HG02852 (cell line): ENCODE results near the gene NAA10.

Experiments
- ATAC-seq: cut with Tn5 transposase; IDR thresholded peaks from one replicate; pipeline ENCODE4 v1.9.1; 2021; ENCODE audit warnings: mild to moderate bottlenecking, moderate library complexity; ENCODE audit not compliant: unreplicated experiment

The NAA10 gene

DNA sequence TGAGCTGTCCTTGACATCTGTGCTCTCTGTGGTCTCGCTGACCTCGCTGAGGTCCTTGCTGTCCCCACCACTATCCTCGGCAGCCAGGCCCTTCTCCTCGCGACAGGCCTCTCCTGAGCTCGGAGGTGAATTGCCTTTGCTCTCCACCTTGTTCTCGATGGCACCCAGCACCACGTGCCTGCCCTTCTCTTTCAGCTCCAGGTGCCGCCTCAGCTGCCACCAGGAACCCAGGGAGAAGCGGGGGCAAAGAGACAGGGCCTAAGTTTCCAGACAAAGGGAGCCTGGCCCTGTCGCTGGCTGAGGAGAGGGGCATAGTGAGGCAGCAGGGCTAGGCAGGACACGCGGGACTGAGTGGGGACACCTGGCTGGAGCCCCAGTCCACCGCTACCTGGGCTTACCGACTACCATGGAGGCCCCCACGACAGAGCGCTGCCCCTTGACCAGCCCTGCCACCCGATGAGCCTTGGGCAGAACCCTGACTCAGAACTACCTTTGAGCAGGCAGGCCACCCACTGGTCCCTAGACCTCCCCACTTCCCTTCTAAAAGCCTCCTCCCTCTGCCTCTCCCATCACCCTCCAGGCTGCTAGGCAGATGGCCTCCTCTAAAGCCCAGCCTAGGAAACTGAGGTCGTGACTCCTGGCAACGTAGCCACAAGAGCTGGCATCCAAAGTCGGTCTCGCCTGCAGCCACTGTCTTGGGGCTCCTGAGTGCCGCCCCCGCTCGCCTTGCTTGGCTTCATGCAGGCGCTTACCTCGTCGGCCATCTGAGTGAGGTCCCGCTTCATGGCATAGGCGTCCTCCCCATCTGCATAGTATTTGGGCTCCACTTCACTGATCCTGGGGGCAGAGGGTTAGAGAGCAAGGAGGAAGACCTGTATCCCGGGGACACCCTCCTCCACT lies 4.6 kb downstream of the NAA10 start:
- no peak for ATAC-seq

- ATAC-seq, result no peak
Measured at GRCh38 chrX:153929576-153929975, 5.3 kb downstream of the NAA10 start.

- no peak for ATAC-seq
Measured at GRCh38 chrX:153928846-153929245, 6.0 kb downstream of the NAA10 start.

GRCh38 chrX:153927922-153928760 lies 6.7 kb downstream of the NAA10 start:
- ATAC-seq, result peak; percentile 73

DNA sequence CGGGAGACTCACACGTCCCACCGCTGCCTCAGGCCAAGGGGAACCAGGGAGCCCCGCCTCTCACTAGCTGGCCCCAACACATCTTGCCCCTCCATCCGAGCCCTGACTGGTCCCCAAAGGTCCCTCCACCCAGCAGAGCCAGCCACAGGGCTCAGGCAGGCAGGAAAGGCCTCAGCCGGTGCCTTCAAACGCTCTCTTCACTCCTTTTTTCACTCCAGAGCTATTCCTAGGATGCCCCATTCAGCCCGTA lies 7.2 kb downstream of the NAA10 start:
- ATAC-seq, result no peak

DNA sequence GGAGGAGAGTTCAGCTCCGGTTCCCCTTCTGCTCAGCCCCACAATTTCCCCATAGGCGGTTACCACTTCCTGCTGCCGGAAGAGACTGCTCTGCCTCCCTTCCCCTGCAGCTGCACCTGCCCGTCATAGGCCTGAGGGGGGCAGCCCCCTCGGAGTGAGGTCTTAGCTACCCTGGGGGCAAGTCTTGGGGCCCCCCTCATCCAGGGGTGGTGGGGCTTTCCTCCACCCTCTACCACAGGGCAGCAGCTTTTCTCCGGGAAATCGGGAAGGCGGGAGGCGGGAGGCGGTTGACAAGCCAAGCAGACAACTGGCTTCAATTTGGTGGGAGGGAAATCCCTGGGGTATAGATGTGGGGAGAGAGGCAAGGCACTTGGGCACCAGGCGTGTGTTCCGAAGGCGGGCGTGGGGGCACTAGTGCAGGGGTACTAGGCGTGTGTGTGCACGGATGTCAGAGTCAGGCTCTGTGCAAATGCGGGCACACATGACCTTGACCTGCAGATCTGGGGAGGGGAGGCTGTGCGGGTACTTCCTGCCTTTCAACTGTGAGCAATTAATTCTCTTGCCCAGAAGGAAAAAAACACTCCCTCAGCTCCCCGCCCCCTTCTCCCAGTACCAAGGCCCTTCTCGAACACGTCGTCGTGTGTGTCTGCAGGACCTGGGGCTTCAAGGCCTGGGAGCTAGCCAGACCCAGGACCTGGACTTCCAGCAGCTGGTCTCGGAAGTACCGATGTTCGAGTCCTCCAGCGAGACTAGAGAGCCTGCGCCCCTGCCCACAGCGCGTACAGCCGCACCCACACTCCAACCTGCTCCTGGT lies 7.8 kb downstream of the NAA10 start:
- peak; percentile 49 for ATAC-seq

DNA sequence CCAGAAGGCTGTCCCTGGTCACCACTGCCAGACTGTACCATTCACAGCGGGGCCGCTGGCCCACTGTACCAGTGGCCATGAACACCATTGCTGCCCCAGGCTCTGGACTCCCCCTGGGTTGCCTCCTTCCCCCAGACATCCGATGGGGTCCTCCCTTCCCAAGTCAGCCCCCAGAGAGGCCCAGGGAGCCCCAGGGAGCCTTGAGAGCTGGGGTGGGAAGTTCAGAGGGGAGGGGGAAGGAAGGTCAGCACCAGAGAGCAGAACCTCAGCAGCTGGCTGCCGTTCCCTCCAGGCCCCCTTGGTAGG lies 8.3 kb downstream of the NAA10 start:
- ATAC-seq, result no peak

DNA sequence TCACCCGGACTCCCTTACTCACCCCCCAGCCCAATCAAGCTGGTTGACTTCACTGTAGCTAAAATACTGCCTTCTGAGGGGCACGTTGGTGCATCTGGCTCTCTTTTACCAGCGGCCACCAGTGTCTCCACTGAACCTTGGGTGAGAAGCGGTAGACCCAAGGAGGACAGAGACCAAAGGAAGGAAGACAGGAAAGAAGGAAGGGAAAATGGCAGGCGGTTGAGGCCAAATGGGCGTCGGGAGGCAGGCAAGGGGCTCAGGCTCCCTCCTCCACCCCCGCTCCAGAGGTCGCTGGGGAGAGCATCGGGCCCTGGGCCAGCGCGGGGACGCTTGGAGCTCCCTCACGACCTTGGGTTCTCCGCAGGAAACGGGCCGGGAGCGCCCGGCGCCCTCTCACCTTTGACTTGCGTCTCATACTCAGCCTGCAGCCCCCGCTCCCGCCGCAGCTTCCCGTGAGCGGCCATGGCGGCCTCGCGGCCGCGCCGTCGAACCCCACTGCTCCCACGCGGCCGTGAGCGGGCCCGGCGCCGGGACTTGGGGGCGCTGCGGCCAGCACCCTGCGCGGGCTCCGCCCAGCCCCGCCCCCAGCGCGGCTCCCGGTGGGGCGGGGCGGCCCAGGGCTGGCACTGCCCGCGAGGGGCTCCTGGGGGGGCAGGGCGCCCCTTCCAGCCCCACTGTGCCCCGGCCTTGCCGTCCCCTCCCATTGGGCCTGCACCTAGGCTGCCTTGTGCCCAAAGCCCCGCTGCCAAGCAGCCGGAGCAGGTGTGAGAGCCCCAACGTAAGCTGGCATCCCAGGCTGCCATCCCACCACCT lies 8.9 kb downstream of the NAA10 start, which contains the start of gene ARHGAP4:
ARHGAP4 (minus strand) TSS at position 526 of the 813 bp plus-strand sequence; CDS start at position 464, 62 bp downstream.
- no peak for ATAC-seq

- no peak for ATAC-seq
Measured at GRCh38 chrX:153925387-153925738, 9.5 kb downstream of the NAA10 start.

- no peak for ATAC-seq
Measured at GRCh38 chrX:153924149-153924861, 10.5 kb downstream of the NAA10 start.

DNA sequence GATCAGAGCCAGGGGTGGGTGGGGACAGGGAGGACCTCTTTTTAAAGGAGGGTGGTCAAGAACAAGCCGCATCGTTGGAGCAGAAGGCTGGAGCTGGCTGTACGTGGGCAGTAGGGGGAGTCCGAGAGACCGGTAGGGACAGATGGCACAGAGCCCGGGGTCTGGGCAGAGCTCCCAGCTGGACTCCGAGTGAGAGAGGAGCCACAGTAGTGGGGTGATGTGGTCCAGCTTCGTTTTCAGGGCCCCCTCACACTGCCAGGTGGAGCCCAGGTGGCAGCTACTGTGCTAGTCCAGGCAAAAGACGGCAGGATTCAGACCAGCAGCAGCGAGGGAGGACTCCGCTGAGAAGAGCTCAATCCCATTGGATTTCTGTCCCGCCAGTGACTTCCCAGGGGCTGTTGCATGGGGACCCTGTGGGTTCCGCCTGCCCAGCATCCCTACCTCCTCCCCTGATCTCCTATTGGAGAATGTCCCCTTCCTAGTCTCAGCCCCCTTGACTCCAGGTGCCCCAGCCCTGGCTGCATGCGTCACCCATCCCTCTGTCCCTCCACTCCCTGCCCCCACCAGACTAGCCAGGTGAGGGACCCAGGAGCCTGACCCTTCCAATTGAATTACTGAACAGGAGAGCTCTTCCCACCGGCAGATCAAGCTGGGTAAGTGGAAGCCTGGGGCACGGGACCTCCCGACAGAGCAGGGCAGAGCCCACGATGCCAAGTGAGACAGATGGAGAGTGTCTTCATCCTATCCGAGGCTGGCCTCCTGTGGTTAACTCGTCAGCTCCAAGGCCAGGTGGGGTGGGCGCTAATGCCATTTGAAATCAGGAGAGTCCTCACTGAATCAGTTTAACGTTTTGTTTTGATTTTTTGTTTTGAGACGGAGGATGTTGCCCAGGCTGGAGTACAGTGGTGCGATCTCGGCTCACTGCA lies 11.6 kb downstream of the NAA10 start:
- no peak for ATAC-seq

DNA sequence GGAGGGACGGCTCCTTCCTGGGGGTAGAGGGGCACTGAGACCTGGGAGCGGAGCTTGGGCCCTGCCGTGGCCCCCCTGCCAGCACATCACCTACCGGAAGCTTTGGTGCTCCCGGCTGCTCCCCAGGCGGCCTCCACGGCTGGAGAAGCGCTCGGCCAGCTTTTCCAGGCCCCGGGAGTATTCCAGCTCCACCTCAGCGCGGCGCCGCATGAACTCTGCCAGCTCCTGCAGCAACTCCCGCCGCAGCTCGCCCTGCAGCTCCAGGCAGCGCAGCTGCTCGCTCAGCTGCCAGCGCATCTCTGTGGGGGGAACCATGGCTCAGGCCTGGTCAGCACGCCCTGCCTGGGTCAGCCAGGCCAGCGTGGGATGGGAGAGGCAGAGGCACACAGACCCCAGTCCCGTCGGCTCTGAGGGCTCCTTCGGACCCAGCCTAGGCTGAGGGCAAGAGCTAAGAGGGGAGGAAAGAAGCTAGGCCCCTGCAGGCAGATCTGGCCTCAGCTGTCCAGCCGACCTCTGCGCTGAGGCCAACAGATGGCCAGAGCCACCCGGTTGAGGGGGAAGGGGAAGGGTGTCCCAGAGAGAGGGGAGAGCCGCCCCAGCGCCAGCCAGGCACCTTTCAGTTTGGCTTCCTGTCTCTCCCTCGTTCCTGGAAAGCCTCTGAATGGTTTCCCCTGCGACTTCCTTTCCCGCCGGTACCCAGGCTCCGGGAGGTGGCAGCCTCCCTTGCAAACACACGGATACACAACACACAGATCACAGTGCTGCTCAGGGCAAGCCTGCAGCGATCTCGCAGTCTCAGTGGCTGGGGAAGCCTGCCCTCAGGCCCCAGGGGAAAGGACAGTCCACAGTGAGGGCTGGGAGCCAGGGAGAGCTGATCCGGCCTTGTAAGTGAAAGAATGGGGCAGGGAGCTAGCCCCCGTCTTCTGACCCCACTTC lies 13.1 kb downstream of the NAA10 start:
- no peak for ATAC-seq

GRCh38 chrX:153921070-153921469 lies 13.8 kb downstream of the NAA10 start:
- ATAC-seq, result no peak

- no peak for ATAC-seq
Measured at GRCh38 chrX:153920546-153920945, 14.3 kb downstream of the NAA10 start.

- ATAC-seq, result no peak
Measured at GRCh38 chrX:153919281-153919680, 15.6 kb downstream of the NAA10 start.

DNA sequence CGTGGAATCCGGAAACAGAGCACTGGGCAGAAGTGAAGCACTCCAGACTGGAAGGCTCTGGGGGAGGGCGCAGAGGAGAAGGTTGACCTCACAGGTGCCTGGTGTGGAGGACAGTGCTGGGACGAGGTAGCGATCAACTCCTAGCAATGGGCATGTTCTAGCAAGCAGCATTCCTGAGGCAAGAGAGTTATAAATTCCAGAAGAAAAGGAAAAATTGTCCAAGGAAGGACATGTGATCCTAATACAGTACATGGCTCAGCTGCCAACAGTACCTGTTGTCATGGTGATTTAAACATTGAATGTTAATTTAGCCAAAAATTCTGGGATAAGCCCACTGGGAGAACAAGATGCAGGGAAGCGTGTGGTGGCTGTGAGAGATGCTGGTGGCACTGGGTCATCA lies 17.0 kb downstream of the NAA10 start:
- no peak for ATAC-seq

GRCh38 chrX:153913701-153914100 lies 21.1 kb downstream of the NAA10 start:
- ATAC-seq, result no peak

GRCh38 chrX:153913211-153913610 lies 21.6 kb downstream of the NAA10 start:
- no peak for ATAC-seq
